Ascending aorta (tissue), 2 donors: ENCODE measurements around the gene TCF21. TPM values are rescaled to one million over a fixed set of nuclear protein-coding genes. Genes with fewer than 3 reads are reported as not detected.
A peak's percentile ranks its signal among the peaks of the same experiment; 100 is the strongest.

Source experiments
- DNase-seq, 2 donors: peaks; one replicate each; pipeline ENCODE4 v3.0.0-alpha.2; 2019; ENCODE audit warnings: low spot score in 2 of 2
- H3K27ac ChIP-seq, 2 donors: fragments of 200-600 bp; sonication (generic); one replicate each; pipeline ENCODE4 v1.5.1; 2016 to 2017; ENCODE audit warnings: mild to moderate bottlenecking in 1 of 2
- H3K27me3 ChIP-seq: fragments of 200-600 bp; sonication (generic); one replicate; pipeline ENCODE4 v1.5.1; 2017
- H3K36me3 ChIP-seq, 2 donors: fragments of 200-600 bp; sonication (generic); one replicate each; pipeline ENCODE4 v1.5.1; 2016
- H3K4me1 ChIP-seq, 2 donors: fragments of 200-600 bp; sonication (generic); one replicate each; pipeline ENCODE4 v1.5.1; 2016 to 2017; ENCODE audit warnings: mild to moderate bottlenecking in 1 of 2
- H3K4me3 ChIP-seq, 2 donors: fragments of 200-600 bp; sonication (generic); one replicate each; pipeline ENCODE4 v1.5.1; 2016 to 2017; ENCODE audit warnings: mild to moderate bottlenecking in 1 of 2
- H3K9me3 ChIP-seq, 2 donors: fragments of 200-600 bp; sonication (generic); one replicate each; pipeline ENCODE4 v1.5.1; 2016
- intact Hi-C: fragments of 100-400 bp; cut with DNase I; formaldehyde crosslinking; loops from one replicate; pipeline ENCODE4 v1.15.1; 2023
- total RNA-seq: library from RNA; depleted of rRNA; stranded (reverse); fragments of >200 nt; gene quantifications from one replicate; pipeline ENCODE4 v1.1.0, GENCODE V29; 2016
- TF ChIP-seq, protein P1 (sequence below), 3 experiments: fragments of 200-600 bp in 2 of 3; fragments of 450-650 bp in 1 of 3; sonication (generic) in 2 of 3; IDR thresholded peaks; one replicate each; pipeline ENCODE4 v1.5.1; 2016 to 2019; ENCODE audit warnings: antibody characterized with exemption in 3 of 3, mild to moderate bottlenecking in 1 of 3, moderate library complexity in 1 of 3

TCF21 gene
- 0.32 TPM for total RNA-seq

DNA sequence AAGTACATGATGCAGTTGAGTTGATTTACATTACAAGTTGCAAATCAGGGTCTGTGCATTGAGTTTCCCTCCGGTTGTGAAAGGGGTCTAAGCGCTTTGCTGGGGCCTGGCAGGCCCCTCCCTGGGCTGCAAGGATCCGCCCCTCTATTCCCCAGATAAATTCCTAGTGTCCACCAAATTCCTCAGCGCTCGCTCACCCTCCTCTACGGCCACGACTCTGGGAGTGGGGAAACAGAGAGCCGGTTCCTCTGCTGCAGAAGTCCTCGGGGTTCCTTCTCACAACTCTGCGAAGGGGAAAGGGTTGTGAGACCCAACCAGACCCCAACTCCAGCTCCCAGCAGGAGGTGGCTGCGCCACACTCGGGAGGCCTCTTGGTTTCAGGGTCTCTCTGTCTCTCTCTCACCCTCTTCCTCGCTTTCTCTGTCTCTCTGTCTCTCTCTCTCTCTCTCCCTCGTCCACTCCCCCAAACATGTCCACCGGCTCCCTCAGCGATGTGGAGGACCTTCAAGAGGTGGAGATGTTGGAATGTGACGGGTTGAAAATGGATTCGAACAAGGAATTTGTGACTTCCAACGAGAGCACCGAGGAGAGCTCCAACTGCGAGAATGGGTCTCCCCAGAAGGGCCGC, at the start of gene TCF21:
Gene TCF21 (plus strand): TSS at position 185 of the 628 bp plus-strand sequence. CDS start 285 bp downstream, at position 470.
- intact Hi-C loops: no loop called here
- TF ChIP-seq, protein P1, sequence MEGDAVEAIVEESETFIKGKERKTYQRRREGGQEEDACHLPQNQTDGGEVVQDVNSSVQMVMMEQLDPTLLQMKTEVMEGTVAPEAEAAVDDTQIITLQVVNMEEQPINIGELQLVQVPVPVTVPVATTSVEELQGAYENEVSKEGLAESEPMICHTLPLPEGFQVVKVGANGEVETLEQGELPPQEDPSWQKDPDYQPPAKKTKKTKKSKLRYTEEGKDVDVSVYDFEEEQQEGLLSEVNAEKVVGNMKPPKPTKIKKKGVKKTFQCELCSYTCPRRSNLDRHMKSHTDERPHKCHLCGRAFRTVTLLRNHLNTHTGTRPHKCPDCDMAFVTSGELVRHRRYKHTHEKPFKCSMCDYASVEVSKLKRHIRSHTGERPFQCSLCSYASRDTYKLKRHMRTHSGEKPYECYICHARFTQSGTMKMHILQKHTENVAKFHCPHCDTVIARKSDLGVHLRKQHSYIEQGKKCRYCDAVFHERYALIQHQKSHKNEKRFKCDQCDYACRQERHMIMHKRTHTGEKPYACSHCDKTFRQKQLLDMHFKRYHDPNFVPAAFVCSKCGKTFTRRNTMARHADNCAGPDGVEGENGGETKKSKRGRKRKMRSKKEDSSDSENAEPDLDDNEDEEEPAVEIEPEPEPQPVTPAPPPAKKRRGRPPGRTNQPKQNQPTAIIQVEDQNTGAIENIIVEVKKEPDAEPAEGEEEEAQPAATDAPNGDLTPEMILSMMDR (IDR thresholded peaks at IDR 0.05): no peak
- no peak for DNase-seq
- no peaks in the 10 kb centered on the region for H3K9me3 ChIP-seq
- no peak within 1 kb of the TSS for H3K27ac ChIP-seq
- H3K27me3 ChIP-seq: peaks cover 44% of the 10 kb centered on the region
- H3K36me3 ChIP-seq: no peaks in the 10 kb centered on the region
- H3K4me1 ChIP-seq: peaks cover 7 to 9% of the 10 kb centered on the region in 2 donors
- peak within 1 kb of the TSS; percentile 23 to 29 for H3K4me3 ChIP-seq

DNA sequence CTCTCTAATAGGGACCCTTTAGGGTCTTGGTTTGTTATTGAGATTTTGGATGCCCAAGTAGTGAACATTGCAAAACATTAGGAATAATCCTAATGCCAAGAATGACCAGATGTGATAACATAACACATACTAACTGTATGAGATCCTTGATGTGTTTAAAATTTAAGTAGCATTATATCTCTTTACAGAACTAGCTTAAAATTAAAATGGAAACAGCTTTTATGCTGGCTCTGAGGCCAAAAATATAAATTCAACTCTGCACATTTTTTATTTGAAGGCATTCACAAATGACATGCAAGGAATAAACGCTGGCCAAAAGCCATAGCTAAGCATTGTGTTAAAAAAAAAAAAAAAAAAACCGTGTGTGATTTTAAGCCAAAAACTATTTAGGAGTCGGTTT, 47.7 kb upstream of the TCF21 start:
- DNase-seq: no peak
- H3K27ac ChIP-seq: no peak overlapping the region
- H3K9me3 ChIP-seq: no peaks in the 10 kb centered on the region
- intact Hi-C loops: no loop called here
- no peak overlapping the region for H3K4me3 ChIP-seq
- TF ChIP-seq, protein P1 (IDR thresholded peaks at IDR 0.05): no peak
- no peaks in the 10 kb centered on the region for H3K4me1 ChIP-seq
- H3K36me3 ChIP-seq: no peaks in the 10 kb centered on the region
- no peaks in the 10 kb centered on the region for H3K27me3 ChIP-seq

DNA sequence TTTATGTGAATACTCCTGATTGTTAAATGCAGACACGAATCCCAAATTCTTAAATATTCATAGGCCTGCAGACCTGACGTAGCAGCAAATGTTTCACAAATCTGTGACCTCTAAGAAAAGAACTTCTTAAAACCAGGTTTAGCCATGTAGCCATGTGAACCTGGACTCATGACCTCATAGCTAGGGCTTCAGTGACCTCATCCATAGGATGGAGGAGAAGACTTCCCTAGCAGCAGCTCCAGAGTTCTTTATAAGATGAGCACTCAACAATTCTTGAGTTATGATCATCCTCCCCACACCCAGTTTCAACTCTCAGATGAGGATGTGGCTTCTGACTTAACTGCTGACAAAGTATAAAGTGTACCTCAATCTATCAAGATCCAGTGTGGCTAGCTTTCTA, 45.8 kb upstream of the TCF21 start:
- no peak overlapping the region for H3K27ac ChIP-seq

DNA sequence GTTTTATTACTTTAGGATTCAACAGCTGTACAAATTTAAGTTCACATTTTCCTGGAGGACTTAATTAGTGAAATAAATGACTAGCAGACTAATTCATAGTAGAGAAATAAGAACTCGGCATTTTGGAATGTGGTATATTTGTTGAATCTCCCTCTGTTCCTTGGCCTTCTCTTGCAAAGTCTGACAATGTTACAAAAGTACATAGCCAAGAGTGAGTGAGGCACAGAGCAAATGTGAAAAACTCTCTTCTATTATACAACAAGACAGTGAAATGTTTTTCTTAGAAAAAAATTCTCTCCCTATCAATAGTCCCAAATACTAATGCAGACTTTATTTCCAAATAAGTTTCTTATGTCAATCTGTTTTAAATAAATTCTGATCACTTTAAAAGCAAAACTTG, 44.2 kb upstream of the TCF21 start:
- TF ChIP-seq, protein P1 (IDR thresholded peaks at IDR 0.05): no peak
- Histone ChIP-seq H3K27ac (no peak overlapping the region), H3K9me3 (no peaks in the 10 kb centered on the region), H3K4me1 (no peaks in the 10 kb centered on the region), H3K36me3 (no peaks in the 10 kb centered on the region), H3K4me3 (no peak overlapping the region), H3K27me3 (no peaks in the 10 kb centered on the region)
- no peak for DNase-seq
- intact Hi-C loops: no loop called here

More for the DNA sequence above, 45.8 kb upstream of the TCF21 start:
- no peak for DNase-seq
- intact Hi-C loops: no loop called here
- Histone ChIP-seq H3K4me3 (no peak overlapping the region), H3K9me3 (no peaks in the 10 kb centered on the region), H3K36me3 (no peaks in the 10 kb centered on the region), H3K4me1 (no peaks in the 10 kb centered on the region), H3K27me3 (no peaks in the 10 kb centered on the region)
- TF ChIP-seq, protein P1 (IDR thresholded peaks at IDR 0.05): no peak

DNA sequence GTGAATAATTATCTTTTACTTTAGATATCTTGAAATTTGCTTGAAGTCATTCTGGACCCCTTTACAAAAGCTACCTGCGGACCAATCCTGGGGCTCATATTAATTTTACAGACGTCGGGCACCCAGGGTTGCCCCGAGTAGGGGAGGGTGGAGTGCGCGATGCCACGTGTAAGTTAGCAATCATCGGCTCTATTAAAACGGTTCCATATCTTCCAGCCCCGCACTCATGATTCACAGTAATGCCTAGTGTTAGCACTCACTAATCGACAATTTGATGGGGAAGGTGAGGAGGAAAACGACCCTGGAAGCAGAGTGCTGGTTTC, 34.9 kb upstream of the TCF21 start:
- H3K27me3 ChIP-seq: peaks cover 26% of the 10 kb centered on the region
- no peak for DNase-seq
- intact Hi-C loops: no loop called here

More for the DNA sequence above, 34.9 kb upstream of the TCF21 start:
- TF ChIP-seq, protein P1 (IDR thresholded peaks at IDR 0.05): no peak
- Histone ChIP-seq H3K36me3 (no peaks in the 10 kb centered on the region), H3K27ac (no peak overlapping the region), H3K4me1 (peaks cover 0 to 9% of the 10 kb centered on the region in 2 donors), H3K9me3 (no peaks in the 10 kb centered on the region), H3K4me3 (no peak overlapping the region)
